ENCODE data around the gene ADGRV1. TPM values are rescaled to one million over a fixed set of nuclear protein-coding genes. Genes with fewer than 3 reads are reported as not detected.

The ADGRV1 gene
- polyA plus RNA-seq, 1 donor from 2014 or later: 3.7 TPM

- H3K27me3 ChIP-seq (ENCODE audit: insufficient read depth, low read depth, low read length): no peaks in the 10 kb centered on the region
- no peaks in the 10 kb centered on the region for H3K36me3 ChIP-seq (ENCODE audit: insufficient read depth, low read length)
- H3K27ac ChIP-seq (ENCODE audit: low read length): no peak overlapping the region
- H4K20me1 ChIP-seq (ENCODE audit: insufficient read depth): no peaks in the 10 kb centered on the region
- no peak overlapping the region for H3K9ac ChIP-seq (ENCODE audit: low read length)
- TF ChIP-seq POLR2AphosphoS5 (IDR thresholded peaks at IDR 0.05) (no peak), RAD21 (conservative IDR thresholded peaks at IDR 0.05) (no peak), EP300 (conservative IDR thresholded peaks at IDR 0.05; ENCODE audit: poor library complexity, severe bottlenecking) (no peak), TAF1 (IDR thresholded peaks at IDR 0.05; ENCODE audit: low read depth) (no peak), MXI1 (conservative IDR thresholded peaks at IDR 0.05; ENCODE audit: poor library complexity, severe bottlenecking) (no peak), EZH2 (IDR thresholded peaks at IDR 0.05; ENCODE audit: borderline replicate concordance, insufficient read depth, low read length, poor library complexity, severe bottlenecking) (no peak), SMC3 (conservative IDR thresholded peaks at IDR 0.05; ENCODE audit: poor library complexity) (no peak)
- TF ChIP-seq, protein P1, sequence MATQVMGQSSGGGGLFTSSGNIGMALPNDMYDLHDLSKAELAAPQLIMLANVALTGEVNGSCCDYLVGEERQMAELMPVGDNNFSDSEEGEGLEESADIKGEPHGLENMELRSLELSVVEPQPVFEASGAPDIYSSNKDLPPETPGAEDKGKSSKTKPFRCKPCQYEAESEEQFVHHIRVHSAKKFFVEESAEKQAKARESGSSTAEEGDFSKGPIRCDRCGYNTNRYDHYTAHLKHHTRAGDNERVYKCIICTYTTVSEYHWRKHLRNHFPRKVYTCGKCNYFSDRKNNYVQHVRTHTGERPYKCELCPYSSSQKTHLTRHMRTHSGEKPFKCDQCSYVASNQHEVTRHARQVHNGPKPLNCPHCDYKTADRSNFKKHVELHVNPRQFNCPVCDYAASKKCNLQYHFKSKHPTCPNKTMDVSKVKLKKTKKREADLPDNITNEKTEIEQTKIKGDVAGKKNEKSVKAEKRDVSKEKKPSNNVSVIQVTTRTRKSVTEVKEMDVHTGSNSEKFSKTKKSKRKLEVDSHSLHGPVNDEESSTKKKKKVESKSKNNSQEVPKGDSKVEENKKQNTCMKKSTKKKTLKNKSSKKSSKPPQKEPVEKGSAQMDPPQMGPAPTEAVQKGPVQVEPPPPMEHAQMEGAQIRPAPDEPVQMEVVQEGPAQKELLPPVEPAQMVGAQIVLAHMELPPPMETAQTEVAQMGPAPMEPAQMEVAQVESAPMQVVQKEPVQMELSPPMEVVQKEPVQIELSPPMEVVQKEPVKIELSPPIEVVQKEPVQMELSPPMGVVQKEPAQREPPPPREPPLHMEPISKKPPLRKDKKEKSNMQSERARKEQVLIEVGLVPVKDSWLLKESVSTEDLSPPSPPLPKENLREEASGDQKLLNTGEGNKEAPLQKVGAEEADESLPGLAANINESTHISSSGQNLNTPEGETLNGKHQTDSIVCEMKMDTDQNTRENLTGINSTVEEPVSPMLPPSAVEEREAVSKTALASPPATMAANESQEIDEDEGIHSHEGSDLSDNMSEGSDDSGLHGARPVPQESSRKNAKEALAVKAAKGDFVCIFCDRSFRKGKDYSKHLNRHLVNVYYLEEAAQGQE (IDR thresholded peaks at IDR 0.05; ENCODE audit: borderline replicate concordance): no peak
- TF ChIP-seq, protein P2, sequence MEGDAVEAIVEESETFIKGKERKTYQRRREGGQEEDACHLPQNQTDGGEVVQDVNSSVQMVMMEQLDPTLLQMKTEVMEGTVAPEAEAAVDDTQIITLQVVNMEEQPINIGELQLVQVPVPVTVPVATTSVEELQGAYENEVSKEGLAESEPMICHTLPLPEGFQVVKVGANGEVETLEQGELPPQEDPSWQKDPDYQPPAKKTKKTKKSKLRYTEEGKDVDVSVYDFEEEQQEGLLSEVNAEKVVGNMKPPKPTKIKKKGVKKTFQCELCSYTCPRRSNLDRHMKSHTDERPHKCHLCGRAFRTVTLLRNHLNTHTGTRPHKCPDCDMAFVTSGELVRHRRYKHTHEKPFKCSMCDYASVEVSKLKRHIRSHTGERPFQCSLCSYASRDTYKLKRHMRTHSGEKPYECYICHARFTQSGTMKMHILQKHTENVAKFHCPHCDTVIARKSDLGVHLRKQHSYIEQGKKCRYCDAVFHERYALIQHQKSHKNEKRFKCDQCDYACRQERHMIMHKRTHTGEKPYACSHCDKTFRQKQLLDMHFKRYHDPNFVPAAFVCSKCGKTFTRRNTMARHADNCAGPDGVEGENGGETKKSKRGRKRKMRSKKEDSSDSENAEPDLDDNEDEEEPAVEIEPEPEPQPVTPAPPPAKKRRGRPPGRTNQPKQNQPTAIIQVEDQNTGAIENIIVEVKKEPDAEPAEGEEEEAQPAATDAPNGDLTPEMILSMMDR (IDR thresholded peaks at IDR 0.05; ENCODE audit: poor library complexity, severe bottlenecking): no peak
- H3F3A ChIP-seq (ENCODE audit: insufficient read depth, low read length, poor library complexity, severe bottlenecking): no peaks in the 10 kb centered on the region
- no peaks in the 10 kb centered on the region for H3K79me2 ChIP-seq (replicated peaks; ENCODE audit: insufficient read depth, low read length)
- H3K9me3 ChIP-seq (ENCODE audit: low read length): no peaks in the 10 kb centered on the region
- no peak overlapping the region for H3K4me3 ChIP-seq (ENCODE audit: low read length)
- no peak overlapping the region for H2AFZ ChIP-seq (ENCODE audit: low read depth, low read length)
- H3K9me2 ChIP-seq (ENCODE audit: insufficient read depth, low read length): no peaks in the 10 kb centered on the region
- H3K4me2 ChIP-seq (ENCODE audit: low read length): no peak overlapping the region
Measured at GRCh38 chr5:90985341-90985740, 426.7 kb downstream of the ADGRV1 start.

GRCh38 chr5:90987726-90988125 lies 429.1 kb downstream of the ADGRV1 start:
- Histone ChIP-seq H4K20me1 (ENCODE audit: insufficient read depth) (no peaks in the 10 kb centered on the region), H3F3A (ENCODE audit: insufficient read depth, low read length, poor library complexity, severe bottlenecking) (no peaks in the 10 kb centered on the region), H3K4me2 (ENCODE audit: low read length) (no peak overlapping the region), H3K79me2 (replicated peaks; ENCODE audit: insufficient read depth, low read length) (no peaks in the 10 kb centered on the region), H3K9ac (ENCODE audit: low read length) (no peak overlapping the region), H3K36me3 (ENCODE audit: insufficient read depth, low read length) (no peaks in the 10 kb centered on the region), H3K9me2 (ENCODE audit: insufficient read depth, low read length) (no peaks in the 10 kb centered on the region), H3K4me3 (ENCODE audit: low read length) (no peak overlapping the region), H3K9me3 (ENCODE audit: low read length) (no peaks in the 10 kb centered on the region), H3K27me3 (ENCODE audit: insufficient read depth, low read depth, low read length) (no peaks in the 10 kb centered on the region), H3K27ac (ENCODE audit: low read length) (no peak overlapping the region), H2AFZ (ENCODE audit: low read depth, low read length) (no peak overlapping the region)
- TF ChIP-seq, protein P1 (IDR thresholded peaks at IDR 0.05; ENCODE audit: borderline replicate concordance): no peak
- TF ChIP-seq RAD21 (conservative IDR thresholded peaks at IDR 0.05) (no peak), EZH2 (IDR thresholded peaks at IDR 0.05; ENCODE audit: borderline replicate concordance, insufficient read depth, low read length, poor library complexity, severe bottlenecking) (no peak), MXI1 (conservative IDR thresholded peaks at IDR 0.05; ENCODE audit: poor library complexity, severe bottlenecking) (no peak), EP300 (conservative IDR thresholded peaks at IDR 0.05; ENCODE audit: poor library complexity, severe bottlenecking) (no peak), TAF1 (IDR thresholded peaks at IDR 0.05; ENCODE audit: low read depth) (no peak), SMC3 (conservative IDR thresholded peaks at IDR 0.05; ENCODE audit: poor library complexity) (no peak), POLR2AphosphoS5 (IDR thresholded peaks at IDR 0.05) (no peak)
- TF ChIP-seq, protein P2 (IDR thresholded peaks at IDR 0.05; ENCODE audit: poor library complexity, severe bottlenecking): no peak

All from neural cell (in vitro differentiated cells).